ENCODE data around the gene SPRED2.

DNA sequence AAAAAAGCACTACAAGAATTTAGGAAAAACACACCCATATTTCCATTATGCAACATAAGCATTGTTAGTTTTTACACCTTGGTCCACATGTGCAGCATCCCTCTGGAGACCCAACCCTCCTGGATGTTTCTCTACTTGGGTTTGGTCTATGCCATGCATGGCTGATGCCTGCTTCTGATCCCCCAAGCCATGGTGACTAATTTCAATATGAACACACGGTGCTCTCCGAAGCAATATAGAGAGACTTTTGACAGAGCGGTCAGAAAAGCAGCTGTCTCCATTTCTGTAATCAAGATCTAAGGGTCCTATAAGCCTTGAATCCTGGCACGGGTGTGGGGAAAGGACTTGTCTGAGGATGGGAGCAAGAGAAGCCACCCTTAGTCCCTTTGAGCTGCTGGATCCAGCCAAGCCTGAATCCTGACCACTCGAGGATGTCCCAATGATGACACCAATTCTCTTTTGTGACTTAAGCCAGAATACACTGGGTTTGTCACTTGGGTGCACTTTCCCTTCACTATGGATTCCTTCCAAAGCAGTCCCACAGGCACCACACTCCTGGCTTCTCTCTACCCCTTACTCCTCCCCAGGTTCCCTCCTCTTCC lies 113.2 kb downstream of the SPRED2 start:
- TF ChIP-seq CTCF (IDR thresholded peaks at IDR 0.05; ENCODE audit: insufficient read depth, low read length) (no peak), POLR2AphosphoS5 (IDR thresholded peaks at IDR 0.05; ENCODE audit: low read depth) (no peak), SPI1 (IDR thresholded peaks at IDR 0.05; ENCODE audit: borderline replicate concordance, low read depth) (no peak)
